HEK293 (cell line): ENCODE results near the gene PRKAG2.

Source experiments
- CTCF ChIP-seq: fragments of 450-650 bp; formaldehyde crosslinking; IDR thresholded peaks from 2 replicates; pipeline ENCODE4 v1.5.1; 2016; ENCODE audit warnings: missing biosample characterization, missing genetic modification characterization
- MYNN ChIP-seq: fragments of 450-650 bp; formaldehyde crosslinking; IDR thresholded peaks from 2 replicates; pipeline ENCODE4 v1.5.1; 2016; ENCODE audit warnings: missing biosample characterization, missing genetic modification characterization, borderline replicate concordance
- YY1 ChIP-seq: fragments of 450-650 bp; formaldehyde crosslinking; IDR thresholded peaks from 2 replicates; pipeline ENCODE4 v1.5.1; 2018; ENCODE audit warnings: missing biosample characterization, missing genetic modification characterization
- ZBTB7A ChIP-seq: fragments of 450-650 bp; formaldehyde crosslinking; IDR thresholded peaks from 2 replicates; pipeline ENCODE4 v1.5.1; 2016; ENCODE audit warnings: low read depth, missing biosample characterization, missing genetic modification characterization
- ZNF747 ChIP-seq: fragments of 450-650 bp; formaldehyde crosslinking; IDR thresholded peaks from 2 replicates; pipeline ENCODE4 v1.5.1; 2016; ENCODE audit warnings: missing biosample characterization, missing genetic modification characterization
- TF ChIP-seq, protein P1 (sequence below): fragments of 450-650 bp; formaldehyde crosslinking; IDR thresholded peaks from 2 replicates; pipeline ENCODE4 v1.5.1; 2016; ENCODE audit warnings: missing biosample characterization, missing genetic modification characterization

DNA sequence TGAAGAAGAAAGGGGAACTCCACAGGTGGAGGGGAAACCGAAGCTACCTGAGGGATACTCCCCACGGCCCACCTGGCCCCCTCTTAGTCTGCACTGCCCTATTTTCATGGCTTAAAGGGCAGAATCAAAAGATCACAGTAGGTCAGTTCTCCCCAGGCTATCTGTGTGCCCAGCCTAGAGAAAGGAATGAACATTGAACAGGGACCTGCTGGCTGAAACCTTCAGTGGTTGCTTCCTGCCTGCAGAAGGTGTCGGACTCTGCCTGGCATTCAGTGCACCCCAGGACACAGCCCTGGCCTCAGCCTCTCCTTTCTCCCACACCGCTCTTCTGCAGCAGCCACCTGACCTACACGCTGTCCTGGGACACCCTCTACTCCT is 74.5 kb downstream of the PRKAG2 start:
- TF ChIP-seq CTCF (tag by site-specific recombination) (no peak), ZBTB7A (tag by site-specific recombination) (no peak), MYNN (tag by site-specific recombination) (no peak), ZNF747 (tag by site-specific recombination) (no peak), YY1 (no peak)
- TF ChIP-seq, protein P1, sequence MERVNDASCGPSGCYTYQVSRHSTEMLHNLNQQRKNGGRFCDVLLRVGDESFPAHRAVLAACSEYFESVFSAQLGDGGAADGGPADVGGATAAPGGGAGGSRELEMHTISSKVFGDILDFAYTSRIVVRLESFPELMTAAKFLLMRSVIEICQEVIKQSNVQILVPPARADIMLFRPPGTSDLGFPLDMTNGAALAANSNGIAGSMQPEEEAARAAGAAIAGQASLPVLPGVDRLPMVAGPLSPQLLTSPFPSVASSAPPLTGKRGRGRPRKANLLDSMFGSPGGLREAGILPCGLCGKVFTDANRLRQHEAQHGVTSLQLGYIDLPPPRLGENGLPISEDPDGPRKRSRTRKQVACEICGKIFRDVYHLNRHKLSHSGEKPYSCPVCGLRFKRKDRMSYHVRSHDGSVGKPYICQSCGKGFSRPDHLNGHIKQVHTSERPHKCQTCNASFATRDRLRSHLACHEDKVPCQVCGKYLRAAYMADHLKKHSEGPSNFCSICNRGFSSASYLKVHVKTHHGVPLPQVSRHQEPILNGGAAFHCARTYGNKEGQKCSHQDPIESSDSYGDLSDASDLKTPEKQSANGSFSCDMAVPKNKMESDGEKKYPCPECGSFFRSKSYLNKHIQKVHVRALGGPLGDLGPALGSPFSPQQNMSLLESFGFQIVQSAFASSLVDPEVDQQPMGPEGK (tag by site-specific recombination), result no peak
